Measurements from ENCODE around the gene NKTR.

The NKTR gene

DNA sequence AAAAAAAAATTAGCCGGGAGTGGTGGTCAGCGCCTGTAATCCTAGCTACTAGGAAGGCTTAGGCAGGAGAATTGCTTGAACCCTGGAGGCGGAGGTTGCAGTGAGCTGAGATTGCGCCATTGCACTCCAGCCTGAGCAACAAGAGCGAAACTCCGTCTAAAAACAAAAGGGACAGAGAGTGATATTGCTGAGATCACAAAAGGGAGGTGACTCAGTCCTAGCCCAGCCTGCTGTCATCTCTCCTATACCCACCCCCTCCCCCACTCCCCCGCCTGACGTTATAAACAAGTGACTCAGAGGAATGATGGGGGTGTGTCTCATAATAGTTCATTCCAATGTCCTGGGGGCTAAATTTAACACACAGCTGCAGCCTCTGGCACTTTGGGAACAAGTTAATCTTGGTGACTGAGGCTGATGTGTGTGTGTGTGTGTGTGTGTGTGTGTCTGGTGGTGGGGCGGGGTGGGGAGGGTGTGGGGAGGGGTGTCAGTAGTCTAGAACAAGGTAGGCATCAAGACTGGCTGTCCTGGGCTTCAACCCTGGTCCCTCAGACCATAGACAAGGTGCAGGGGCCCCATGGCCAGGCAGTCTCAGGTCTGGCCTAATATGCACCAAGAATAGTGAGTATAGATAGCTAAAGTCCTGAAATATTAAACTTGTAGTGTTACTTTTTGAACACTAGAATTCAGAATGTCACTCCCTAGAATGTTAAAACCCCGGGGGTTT is 83.6 kb downstream of the NKTR start:
- DNase-seq: peak; percentile 44

DNA sequence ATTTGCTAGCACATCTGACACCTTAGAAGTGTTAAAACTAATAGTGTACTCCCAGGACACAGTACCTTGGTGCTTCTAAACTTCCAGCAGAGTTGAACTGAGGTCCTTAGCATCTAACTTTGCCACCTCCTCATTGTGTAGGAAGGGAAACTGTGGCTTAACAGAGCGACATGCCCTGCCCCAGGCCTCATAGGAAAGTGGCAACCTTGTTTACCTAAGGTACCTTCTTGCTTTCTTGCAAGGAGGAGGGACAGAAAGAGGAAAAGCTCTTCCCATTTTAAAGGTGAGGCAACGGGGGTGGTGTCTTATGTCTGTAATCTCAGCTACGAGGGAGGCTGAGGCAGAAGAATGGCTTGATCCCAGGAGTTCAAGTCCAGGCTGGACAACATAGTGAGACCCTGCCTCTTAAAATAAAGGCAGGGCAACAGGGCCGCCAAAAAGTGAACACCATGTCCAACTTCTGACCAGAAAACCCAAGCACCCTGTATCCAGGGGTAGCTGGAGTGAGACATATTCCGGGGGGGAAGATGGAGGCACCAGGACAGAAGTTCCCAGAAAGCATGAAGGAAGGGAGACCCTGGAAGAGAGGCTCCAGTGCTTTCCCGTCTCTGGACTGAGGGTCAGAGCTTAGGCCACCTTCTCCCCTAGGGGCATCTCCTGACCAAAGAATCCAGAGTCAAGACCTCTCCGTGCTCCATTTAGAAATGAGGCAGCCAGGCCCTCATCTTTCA is 84.3 kb downstream of the NKTR start:
- no peak for DNase-seq

DNA sequence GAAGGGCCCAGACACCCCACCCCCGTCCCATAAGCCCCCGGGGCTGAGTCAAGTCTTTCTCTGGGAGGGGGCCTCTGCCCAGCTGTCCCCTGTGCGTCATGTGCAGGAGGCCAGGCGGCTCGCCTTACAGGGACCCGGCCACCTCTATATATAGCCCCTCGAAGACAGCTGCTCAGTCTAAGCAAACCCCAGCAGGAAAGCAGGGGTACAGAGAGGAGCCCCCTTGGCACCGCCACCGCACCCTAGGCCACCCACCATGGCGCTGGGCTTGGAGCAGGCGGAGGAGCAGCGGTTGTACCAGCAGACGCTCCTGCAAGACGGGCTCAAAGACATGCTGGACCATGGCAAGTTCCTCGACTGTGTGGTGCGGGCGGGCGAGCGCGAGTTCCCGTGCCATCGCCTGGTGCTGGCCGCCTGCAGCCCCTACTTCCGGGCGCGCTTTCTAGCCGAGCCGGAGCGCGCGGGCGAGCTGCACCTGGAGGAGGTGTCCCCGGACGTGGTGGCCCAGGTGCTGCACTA is 84.9 kb downstream of the NKTR start, which contains the start of gene KLHL40:
Gene KLHL40 (plus strand): TSS at position 175 of the 519 bp plus-strand sequence. CDS start 82 bp downstream, at position 257.
- no peak for DNase-seq

DNA sequence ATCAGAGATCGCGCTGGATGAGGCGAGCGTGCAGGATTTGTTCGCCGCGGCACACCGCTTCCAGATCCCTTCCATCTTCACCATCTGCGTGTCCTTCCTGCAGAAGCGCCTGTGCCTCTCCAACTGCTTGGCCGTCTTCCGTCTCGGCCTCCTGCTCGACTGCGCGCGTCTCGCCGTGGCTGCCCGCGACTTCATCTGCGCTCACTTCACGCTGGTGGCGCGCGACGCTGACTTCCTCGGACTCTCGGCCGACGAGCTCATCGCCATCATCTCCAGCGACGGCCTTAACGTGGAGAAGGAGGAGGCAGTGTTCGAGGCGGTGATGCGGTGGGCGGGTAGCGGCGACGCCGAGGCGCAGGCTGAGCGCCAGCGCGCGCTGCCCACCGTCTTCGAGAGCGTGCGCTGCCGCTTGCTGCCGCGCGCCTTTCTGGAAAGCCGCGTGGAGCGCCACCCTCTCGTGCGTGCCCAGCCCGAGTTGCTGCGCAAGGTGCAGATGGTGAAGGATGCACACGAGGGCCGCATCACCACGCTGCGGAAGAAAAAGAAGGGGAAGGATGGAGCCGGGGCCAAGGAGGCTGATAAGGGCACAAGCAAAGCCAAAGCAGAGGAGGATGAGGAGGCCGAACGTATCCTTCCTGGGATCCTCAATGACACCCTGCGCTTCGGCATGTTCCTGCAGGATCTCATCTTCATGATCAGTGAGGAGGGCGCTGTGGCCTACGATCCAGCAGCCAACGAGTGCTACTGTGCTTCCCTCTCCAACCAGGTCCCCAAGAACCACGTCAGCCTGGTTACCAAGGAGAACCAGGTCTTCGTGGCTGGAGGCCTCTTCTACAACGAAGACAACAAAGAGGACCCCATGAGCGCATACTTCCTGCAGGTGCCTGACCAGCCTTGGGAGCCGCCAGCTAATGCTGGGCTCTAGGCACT is 85.7 kb downstream of the NKTR start:
- DNase-seq: no peak

DNA sequence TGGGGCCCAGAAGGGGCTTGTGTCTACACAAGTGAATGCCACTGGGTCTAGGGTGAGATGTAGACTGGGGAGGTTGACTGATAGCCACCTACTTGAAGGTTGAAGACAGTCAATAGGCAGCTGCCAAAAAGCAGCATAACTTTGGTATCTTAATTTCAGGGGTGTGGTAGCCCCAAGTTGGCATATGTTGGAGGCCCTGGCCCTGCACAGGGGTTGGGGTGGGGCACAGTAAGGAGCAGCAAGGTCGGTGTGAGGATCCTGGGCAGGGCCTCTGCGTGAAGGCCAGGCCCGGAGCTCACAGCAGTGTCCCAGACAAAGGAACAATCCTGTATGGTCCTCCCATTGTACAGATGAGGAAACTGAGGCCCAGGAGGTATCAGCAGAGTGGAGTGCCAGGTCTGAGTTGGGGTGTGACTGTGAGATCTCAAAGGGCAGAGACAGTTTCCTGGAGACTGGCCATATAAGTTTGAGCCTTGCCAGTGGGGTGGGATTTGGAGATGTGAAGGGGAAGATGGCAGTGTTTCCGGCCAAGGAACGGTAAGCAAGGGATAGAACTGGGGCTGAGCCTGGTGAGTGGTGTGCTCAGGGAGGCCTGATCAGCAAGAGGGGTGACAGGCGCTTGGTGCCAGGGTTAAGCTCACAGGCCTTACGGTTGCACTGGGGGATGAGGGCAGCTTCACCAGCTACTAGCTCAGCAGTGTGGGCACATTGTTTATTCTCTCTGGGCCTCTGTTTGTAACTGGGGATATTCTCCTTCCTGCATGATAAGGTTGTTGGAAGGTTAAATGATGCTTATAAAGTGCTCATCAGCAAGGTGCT is 86.6 kb downstream of the NKTR start:
- no peak for DNase-seq

DNA sequence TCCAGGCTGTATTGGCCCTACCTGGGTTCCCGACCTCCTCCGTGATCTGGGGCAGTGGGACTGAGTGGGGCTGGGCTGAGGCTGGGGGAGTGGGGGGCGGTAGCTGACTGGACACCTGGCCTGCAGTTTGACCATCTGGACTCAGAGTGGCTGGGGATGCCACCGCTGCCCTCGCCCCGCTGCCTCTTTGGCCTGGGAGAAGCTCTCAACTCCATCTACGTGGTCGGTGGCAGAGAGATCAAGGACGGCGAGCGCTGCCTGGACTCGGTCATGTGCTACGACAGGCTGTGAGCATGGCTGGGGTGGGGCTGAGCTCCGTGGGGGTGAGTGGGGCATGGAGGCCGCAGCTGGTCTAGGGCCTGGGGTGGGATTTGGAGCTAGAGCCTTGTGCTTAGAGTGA is 87.5 kb downstream of the NKTR start:
- DNase-seq: no peak

DNA sequence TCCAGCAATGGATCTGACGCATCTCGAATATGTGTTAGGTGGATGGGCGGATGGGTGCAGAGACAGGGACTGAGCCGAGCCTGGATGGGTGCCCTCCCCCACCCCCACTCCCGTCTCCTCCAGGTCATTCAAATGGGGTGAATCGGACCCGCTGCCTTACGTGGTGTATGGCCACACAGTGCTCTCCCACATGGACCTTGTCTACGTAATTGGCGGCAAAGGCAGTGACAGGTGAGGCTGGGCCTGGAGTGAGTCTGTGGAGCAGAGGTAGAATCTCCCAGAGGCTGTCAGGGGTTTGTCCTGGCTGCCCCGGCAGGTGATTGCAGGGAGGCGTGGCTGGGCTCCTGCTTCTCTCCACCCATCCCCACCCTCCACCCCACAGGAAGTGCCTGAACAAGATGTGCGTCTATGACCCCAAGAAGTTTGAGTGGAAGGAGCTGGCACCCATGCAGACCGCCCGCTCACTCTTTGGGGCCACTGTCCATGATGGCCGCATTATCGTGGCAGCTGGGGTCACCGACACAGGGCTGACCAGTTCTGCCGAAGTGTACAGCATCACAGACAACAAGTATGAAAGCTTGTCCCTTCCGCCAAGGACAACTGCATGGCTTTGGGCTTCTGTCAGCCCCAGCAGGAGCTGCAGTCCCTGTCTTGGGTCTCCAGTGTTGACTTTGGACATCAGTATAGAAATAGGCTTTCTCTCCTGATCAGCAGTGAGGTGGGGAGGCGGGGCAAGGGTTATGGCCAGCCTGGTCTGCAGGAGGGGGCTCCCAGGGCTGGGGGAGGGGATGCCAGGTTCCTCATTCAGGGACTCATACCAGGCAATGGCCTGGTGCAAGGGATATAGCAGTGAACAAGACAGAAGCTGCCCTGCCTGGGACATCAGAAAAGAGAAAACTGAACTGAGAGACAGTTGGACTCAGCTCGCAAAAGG is 88.3 kb downstream of the NKTR start:
- peak; percentile 38 for DNase-seq

DNA sequence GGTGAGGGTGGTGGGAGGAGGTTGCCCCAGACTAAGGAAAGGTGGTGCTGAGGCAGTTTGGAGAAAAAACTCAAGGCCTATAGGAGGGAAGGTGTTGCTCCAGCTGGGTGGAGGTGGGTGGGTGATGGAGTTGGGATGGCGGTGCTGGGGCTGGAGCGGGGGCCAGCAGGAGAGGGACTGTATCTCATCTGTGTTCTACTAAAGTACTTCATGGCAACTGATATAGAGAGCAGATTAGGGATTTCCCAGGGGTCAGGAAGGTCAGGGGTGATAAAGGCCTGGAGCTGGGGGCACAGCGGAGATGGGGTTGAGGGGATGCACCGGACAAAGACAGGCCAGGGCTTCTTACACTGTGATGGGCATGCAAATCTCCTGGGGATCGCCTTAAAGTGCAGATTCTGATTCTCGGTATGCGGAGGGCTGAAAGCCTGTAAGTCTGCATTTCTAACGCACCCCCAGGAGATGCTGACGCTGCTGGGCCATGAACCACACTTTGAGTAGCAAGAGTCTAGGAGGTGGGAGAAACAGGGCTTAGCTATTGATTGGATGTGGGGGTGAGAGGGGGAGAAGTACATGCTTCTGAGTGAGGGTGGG is 89.0 kb downstream of the NKTR start:
- DNase-seq: no peak

DNA sequence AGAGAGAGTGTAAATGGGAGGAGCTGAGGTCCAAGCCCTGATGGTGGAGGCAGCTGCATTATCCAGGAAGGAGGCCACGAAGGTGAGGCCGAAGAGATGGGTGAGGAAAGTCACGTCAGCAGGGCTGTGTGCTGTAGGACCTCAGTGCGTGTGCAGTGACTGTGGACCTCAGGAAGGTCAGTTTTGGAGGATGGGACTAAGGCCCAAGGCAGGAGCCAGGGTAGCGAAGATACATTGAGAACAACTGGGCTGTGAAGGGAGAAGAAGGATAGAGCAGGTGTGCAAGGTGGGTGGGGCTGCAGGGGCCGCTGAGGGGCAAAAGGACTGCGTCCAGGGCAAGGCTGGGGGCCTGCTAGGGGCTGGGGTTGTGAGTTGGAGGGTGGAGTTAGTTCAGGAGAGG is 89.7 kb downstream of the NKTR start:
- DNase-seq: no peak

DNA sequence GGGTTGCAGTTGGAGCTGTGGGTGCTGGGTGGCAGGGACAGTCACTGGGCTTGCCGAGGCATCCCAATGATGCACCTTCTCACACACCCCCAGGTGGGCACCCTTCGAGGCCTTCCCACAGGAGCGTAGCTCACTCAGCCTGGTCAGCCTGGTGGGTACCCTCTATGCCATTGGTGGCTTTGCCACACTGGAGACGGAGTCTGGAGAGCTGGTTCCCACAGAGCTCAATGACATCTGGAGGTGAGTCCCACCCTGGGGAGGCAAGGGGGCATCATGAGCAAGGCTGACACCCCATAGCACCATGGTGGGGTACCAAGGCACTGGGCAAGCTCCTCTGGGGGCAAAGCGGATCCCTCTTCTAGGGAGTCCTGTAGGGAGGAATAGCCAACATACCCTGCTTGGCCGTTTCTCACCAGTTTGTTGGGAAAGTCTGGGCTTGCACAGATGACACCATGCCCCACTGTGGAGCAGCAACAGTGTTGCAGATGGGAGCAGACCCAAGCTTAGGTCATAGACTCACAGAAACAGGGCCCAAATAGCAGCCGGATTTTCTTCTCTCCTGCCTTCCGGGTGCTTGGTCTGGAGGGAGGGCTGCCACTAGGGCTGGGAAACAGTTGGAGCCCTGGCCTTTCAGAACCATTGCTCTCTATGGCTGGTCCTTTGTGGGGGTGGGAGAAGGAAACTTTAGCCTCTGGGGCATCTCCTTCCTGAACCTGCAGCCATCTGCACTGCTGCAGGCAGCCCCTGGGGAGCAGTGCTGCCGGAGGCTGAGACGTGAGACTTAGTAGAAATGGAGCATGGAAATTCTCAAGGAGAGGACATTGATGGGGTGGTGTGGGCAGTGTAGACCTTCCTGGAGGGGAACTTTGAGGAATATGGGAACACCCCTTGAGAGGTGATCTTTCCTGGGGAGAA is 90.5 kb downstream of the NKTR start:
- DNase-seq: no peak

DNA sequence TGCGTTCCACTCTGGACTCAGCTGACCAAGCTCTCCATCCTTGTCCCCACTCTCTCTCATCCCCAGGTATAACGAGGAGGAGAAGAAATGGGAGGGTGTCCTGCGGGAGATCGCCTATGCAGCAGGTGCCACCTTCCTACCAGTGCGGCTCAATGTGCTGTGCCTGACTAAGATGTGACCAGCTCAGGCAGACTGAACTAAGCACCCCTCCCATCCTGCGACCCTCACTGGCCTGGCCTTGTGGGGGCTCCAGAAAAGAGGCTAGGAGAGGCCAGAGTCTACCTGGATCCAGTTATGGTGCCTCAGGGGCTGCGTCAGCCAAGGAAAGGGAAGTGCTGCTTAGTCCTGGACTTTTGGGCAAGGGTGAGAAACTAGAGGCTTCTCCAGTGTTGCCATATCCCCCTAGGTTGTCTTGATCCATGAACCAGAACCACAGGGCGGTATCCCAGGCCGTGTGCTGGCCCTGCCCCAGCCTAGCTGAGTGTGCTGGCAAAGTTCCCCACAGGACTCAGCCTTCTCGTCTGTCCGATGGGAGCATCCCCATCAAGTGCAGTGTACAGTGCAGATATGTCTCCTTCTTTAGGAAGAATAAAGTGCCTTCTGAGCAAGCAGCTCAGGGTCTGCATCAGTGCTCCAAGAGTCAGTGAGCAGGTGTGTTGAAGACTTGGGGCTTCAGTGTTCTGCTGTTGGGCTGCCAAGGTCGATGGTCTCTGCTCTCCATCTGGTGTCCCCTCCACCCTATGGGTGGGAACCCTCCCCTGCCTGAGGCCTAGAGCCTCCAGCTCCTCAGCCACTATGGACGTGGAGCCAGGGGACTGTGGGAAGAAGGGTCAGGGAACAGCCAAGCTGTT is 91.6 kb downstream of the NKTR start:
- DNase-seq: no peak

DNA sequence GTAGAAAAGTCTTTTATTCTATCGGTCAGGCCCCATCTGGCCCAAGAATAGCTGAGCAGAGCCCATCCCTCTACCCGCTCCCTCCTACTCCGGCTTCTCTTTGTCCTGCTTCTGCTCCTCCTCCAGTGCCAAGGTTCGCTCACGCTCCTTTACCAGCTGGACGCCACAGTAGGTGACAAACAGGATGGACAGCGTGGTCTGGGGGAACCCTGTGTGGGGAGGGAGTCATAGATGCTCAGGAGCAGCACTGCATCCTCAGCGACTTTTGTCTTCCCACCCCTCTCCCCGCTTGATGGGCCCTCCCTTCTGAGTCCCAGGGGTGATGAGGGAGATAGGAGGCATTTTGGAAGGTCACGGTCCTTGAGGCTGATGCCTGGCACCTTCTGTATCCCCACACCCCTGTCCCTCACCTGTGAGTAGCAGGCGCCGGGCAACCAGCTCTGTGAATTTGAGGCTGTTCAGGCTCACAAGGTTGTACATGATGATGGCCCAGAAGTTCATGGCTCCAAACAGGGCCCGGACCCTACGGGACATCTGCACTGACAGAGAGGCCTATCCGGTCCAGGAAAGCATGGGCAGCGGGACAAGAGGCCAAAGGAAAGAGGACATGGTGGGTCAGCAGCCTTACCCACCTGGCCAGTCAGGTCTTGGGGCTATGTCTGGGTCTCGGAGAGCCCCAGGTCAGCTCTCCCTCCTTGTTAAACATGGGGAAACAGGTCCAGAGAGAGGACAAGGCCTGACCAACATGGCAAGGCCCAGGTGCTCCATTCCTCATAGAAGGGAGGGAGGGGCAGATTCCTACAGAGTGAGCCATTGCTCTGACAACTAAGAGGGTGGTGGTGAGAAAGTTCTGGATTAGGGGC is 92.4 kb downstream of the NKTR start:
- no peak for DNase-seq

DNA sequence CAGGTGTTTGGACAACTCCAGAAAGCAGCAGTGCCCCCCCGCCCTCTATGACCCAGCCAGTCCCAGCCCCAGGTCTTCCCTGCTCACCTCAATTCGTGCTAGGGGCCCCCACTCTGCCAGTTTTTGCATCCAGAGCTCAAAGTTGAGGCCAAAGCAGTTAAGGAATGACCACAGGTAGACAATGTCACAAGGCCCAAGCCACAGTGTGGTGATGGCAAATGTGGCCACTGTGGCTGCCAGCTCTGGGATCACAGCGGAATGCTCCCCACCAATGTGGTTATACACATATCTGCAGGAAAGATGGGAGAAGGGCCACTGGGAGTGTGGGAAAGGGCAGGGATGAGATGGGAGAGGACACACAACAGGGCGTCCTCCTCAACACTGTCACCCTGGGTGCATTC is 93.0 kb downstream of the NKTR start:
- no peak for DNase-seq

DNA sequence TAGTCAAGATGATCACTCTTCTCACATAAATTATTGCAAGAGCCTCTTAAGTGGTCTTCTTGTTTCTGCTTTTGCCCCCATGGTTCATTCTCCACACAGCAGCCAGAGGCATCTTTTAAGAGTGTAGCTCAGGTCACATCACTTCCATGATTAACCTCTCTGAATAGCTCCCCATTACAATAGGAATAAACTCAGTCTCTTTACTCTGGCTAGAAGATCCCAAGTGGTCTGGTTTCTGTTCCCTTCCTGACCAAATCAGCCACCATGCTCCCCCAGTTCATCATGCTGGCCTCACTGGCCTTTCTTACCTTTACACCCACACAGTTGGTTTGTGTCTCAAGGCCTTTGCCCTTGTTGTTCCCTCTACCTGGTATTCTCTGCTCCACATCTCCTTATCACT is 93.9 kb downstream of the NKTR start:
- no peak for DNase-seq

DNA sequence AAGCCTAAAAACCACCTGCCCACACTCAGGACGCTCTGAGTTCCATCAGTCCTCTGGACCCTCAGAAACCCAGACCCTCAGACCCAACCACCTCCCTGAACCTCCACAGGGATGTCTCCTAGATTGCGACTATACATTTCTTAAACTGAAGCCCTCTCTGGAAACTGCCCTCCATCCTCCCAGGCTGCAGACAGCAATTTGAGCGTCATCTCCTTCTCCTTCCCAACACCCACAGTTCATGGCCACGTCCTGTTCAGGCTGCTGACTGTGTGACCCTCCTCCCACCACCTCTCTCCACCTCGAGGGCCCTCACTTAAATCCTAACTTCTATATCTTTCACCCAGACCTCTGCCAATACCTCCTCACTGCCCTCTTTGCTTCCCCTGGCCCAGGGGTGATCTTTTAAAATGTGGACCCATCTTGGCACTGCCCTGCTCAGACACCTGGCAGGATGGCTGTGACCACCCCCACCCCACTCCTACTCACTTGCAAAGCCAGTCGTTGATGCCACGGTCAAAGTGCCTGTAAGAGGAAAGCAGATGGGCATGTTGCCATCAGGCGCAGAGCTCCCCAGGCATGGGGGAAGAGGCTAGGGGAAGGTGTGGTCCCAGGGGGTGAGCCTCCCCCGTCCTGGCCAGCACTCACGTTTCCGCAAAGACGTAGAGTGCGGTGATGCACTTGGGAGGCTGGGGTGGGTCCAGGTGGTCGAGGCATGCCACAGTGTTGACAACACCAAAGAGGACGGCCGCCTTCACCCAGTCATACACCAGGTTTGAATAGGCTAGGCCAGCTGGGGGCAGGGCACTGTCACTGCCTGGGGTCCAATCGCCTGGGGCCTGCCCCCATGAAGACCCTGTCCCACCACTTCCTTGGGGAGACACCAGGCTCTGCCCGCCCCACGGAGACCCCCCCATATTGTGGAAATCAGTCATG is 96.1 kb downstream of the NKTR start:
- DNase-seq: no peak

DNA sequence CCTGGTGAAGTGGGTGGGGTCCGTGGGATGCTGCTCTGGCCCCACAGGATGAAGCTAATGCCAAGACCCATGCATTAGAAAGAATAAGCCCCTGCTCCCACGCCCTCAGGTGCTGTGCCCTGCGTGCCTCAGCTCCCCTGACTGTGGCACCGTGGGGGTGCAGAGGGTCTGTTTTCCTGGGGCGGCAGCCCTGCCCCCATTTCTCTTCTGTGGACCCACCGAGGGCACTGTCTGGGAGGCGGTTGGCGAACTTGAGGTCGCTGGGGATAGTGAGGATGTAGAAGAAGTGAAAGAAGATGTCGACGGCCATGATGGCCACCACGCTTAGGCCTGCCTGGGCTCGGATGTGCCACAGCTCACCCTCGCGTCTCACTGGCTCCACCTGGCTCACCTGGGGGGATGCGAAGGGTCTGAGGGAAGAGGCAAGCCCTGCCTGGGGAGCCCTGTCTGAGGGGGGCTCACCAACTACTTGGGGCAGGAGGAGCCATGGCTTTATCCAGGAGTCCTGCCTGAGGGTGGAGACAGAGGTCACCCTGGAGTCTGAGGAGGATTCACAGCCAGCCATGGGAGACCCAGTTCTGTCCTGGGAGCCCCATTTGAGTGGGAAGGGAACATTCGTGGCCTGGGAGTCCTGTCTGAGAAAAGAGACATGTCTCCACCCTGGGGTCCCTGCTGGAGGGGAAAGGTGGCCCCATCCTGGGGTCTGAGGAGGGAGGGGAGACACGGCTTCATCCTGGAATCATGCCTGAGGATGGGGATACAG is 97.0 kb downstream of the NKTR start:
- no peak for DNase-seq
